Peyer's patch (tissue), 4 donors: Measurements from ENCODE around the gene NSMF. TPM values are rescaled to one million over a fixed set of nuclear protein-coding genes. Genes with fewer than 3 reads are reported as not detected.
A peak's percentile ranks its signal among the peaks of the same experiment; 100 is the strongest.

Source experiments
- DNase-seq, 3 donors: peaks; one replicate each; pipeline ENCODE4 v3.0.0-alpha.2; 2017 to 2019
- H3K27ac ChIP-seq, 4 donors: fragments of 200-600 bp; sonication (generic); one replicate each; pipeline ENCODE4 v1.5.1; 2016 to 2019
- H3K27me3 ChIP-seq, 2 donors: fragments of 200-600 bp; sonication (generic); one replicate each; pipeline ENCODE4 v1.5.1; 2019
- H3K36me3 ChIP-seq, 3 donors: fragments of 200-600 bp; sonication (generic); one replicate each; pipeline ENCODE4 v1.5.1; 2016 to 2019
- H3K4me1 ChIP-seq, 4 donors: fragments of 200-600 bp; sonication (generic); one replicate each; pipeline ENCODE4 v1.5.1; 2016 to 2019
- H3K4me3 ChIP-seq, 4 donors: fragments of 200-600 bp; sonication (generic); 1 replicate in 3 of 4; 2 replicates in 1 of 4; pipeline ENCODE4 v1.5.1; 2016 to 2019; ENCODE audit warnings: mild to moderate bottlenecking in 1 of 4
- H3K9me3 ChIP-seq, 4 donors: fragments of 200-600 bp; sonication (generic); one replicate each; pipeline ENCODE4 v1.5.1; 2016 to 2019; ENCODE audit warnings: mild to moderate bottlenecking in 1 of 4
- CTCF ChIP-seq, 6 experiments: fragments of 450-650 bp in 4 of 6; fragments of 200-600 bp in 2 of 6; sonication (generic) in 1 of 6; IDR thresholded peaks; one replicate each; pipeline ENCODE4 v1.5.1; 2017 to 2019; ENCODE audit warnings: antibody characterized with exemption in 6 of 6, mild to moderate bottlenecking in 3 of 6, moderate library complexity in 1 of 6
- POLR2A ChIP-seq, 2 donors: fragments of 450-650 bp; IDR thresholded peaks; one replicate each; pipeline ENCODE4 v1.5.1; 2017; ENCODE audit warnings: antibody characterized with exemption in 2 of 2, mild to moderate bottlenecking in 2 of 2, moderate library complexity in 2 of 2
- total RNA-seq, 4 donors: library from RNA; depleted of rRNA; stranded (reverse); fragments of >200 nt; gene quantifications; one replicate each; pipeline ENCODE4 v1.1.0, GENCODE V29; 2016

The NSMF gene
- total RNA-seq, 4 donors from 2014 or later: 47.0 to 135 (median 117) TPM

- no peaks in the 10 kb centered on the region for H3K27me3 ChIP-seq
- DNase-seq: peak in 1 of 3 donors; percentile 57
These were observed 29.2 kb upstream of the NSMF start for GRCh38 chr9:137488327-137488653.

GRCh38 chr9:137487454-137488326, 28.6 kb upstream of the NSMF start:
- Histone ChIP-seq H3K27ac (no peak overlapping the region), H3K4me1 (no peaks in the 10 kb centered on the region), H3K27me3 (no peaks in the 10 kb centered on the region), H3K4me3 (no peak overlapping the region), H3K9me3 (no peaks in the 10 kb centered on the region), H3K36me3 (no peaks in the 10 kb centered on the region)
- TF ChIP-seq CTCF (IDR thresholded peaks at IDR 0.05) (no peak), POLR2A (IDR thresholded peaks at IDR 0.05) (no peak)
- peak in 1 of 3 donors; percentile 51 for DNase-seq

More at GRCh38 chr9:137488327-137488653, 29.2 kb upstream of the NSMF start:
- TF ChIP-seq CTCF (IDR thresholded peaks at IDR 0.05) (no peak), POLR2A (IDR thresholded peaks at IDR 0.05) (no peak)
- H3K36me3 ChIP-seq: no peaks in the 10 kb centered on the region
- no peaks in the 10 kb centered on the region for H3K4me1 ChIP-seq
- H3K9me3 ChIP-seq: no peaks in the 10 kb centered on the region
- no peak overlapping the region for H3K4me3 ChIP-seq
- no peak overlapping the region for H3K27ac ChIP-seq

GRCh38 chr9:137486545-137487453, 27.7 kb upstream of the NSMF start:
- H3K4me3 ChIP-seq: no peak overlapping the region
- H3K27ac ChIP-seq: no peak overlapping the region
- no peaks in the 10 kb centered on the region for H3K36me3 ChIP-seq
- H3K9me3 ChIP-seq: no peaks in the 10 kb centered on the region
- H3K4me1 ChIP-seq: no peaks in the 10 kb centered on the region
- DNase-seq: no peak
- no peak for TF ChIP-seq CTCF (IDR thresholded peaks at IDR 0.05)
- no peak for TF ChIP-seq POLR2A (IDR thresholded peaks at IDR 0.05)
- H3K27me3 ChIP-seq: no peaks in the 10 kb centered on the region

GRCh38 chr9:137486141-137486490, 27.0 kb upstream of the NSMF start:
- Histone ChIP-seq H3K27ac (no peak overlapping the region), H3K27me3 (no peaks in the 10 kb centered on the region), H3K4me1 (no peaks in the 10 kb centered on the region), H3K36me3 (no peaks in the 10 kb centered on the region), H3K9me3 (no peaks in the 10 kb centered on the region), H3K4me3 (no peak overlapping the region)
- no peak for DNase-seq
- TF ChIP-seq CTCF (IDR thresholded peaks at IDR 0.05) (no peak), POLR2A (IDR thresholded peaks at IDR 0.05) (no peak)

- Histone ChIP-seq H3K4me1 (no peaks in the 10 kb centered on the region), H3K9me3 (no peaks in the 10 kb centered on the region), H3K27ac (no peak overlapping the region), H3K27me3 (no peaks in the 10 kb centered on the region), H3K36me3 (no peaks in the 10 kb centered on the region), H3K4me3 (no peak overlapping the region)
- TF ChIP-seq POLR2A (IDR thresholded peaks at IDR 0.05) (no peak), CTCF (IDR thresholded peaks at IDR 0.05) (no peak)
- no peak for DNase-seq
These were observed 26.4 kb upstream of the NSMF start for GRCh38 chr9:137485343-137486140.
